SU-DHL-6 (cell line): ENCODE measurements around the gene CDK16.
A peak's percentile ranks its signal among the peaks of the same experiment; 100 is the strongest.

Experiments used
- H2AFZ ChIP-seq: fragments of 200-600 bp; sonication (generic); 2 replicates; pipeline ENCODE4 v1.6.1; 2014; ENCODE audit warnings: low read depth, mild to moderate bottlenecking, moderate library complexity, mixed read lengths, antibody characterized with exemption, low read length; ENCODE audit not compliant: severe bottlenecking
- H3F3A ChIP-seq: fragments of 200-600 bp; shearing (Covaris generic); 2 replicates; pipeline ENCODE4 v1.6.0; 2016; ENCODE audit warnings: antibody characterized with exemption, mild to moderate bottlenecking; ENCODE audit not compliant: insufficient read depth
- H3K27ac ChIP-seq: fragments of 200-600 bp; sonication (generic); 2 replicates; pipeline ENCODE4 v1.5.1; 2016; ENCODE audit warnings: low read depth, mild to moderate bottlenecking, low read length, moderate library complexity, mixed read lengths
- H3K27me3 ChIP-seq: fragments of 200-600 bp; sonication (generic), shearing (Covaris generic); 2 replicates; pipeline ENCODE4 v1.6.0; 2014; ENCODE audit warnings: mild to moderate bottlenecking, low read length
- H3K36me3 ChIP-seq: fragments of 200-600 bp; sonication (generic); 2 replicates; pipeline ENCODE4 v1.6.1; 2014; ENCODE audit warnings: mild to moderate bottlenecking, low read length, mixed read lengths
- H3K4me2 ChIP-seq: fragments of 300-600, 200-600 bp; shearing (Covaris generic), sonication (generic); 2 replicates; pipeline ENCODE4 v1.6.0; 2014; ENCODE audit warnings: low read length, low read depth, mild to moderate bottlenecking; ENCODE audit not compliant: poor library complexity, severe bottlenecking
- H3K4me3 ChIP-seq: fragments of 200-600 bp; sonication (generic); 2 replicates; pipeline ENCODE4 v1.5.1; 2014; ENCODE audit warnings: antibody characterized with exemption, low read length, mild to moderate bottlenecking, mixed read lengths; ENCODE audit not compliant: insufficient read depth, poor library complexity, severe bottlenecking
- H3K79me2 ChIP-seq: fragments of 200-600 bp; sonication (generic); 2 replicates; pipeline ENCODE4 v1.6.1; 2014; ENCODE audit warnings: mild to moderate bottlenecking, low read length, moderate library complexity; ENCODE audit not compliant: insufficient read depth
- H3K9ac ChIP-seq: fragments of 200-600 bp; sonication (generic); 2 replicates; pipeline ENCODE4 v1.7.0; 2014; ENCODE audit warnings: mild to moderate bottlenecking, low read length
- H3K9me2 ChIP-seq: fragments of 200-600 bp; sonication (generic); replicated peaks from 2 replicates; pipeline ENCODE4 v1.6.1; 2014; ENCODE audit warnings: low read length; ENCODE audit not compliant: insufficient read depth
- H3K9me3 ChIP-seq: fragments of 200-600 bp; sonication (generic); 2 replicates; pipeline ENCODE4 v1.6.1; 2014; ENCODE audit warnings: low read length, mixed read lengths; ENCODE audit not compliant: insufficient read depth
- H4K20me1 ChIP-seq: fragments of 200-600 bp; sonication (generic); 2 replicates; pipeline ENCODE4 v1.6.1; 2014; ENCODE audit warnings: low read depth, mild to moderate bottlenecking, antibody characterized with exemption, low read length, moderate library complexity, mixed read lengths
- EZH2phosphoT487 ChIP-seq: fragments of 200-600 bp; sonication (generic), shearing (Covaris generic); conservative IDR thresholded peaks from 2 replicates; pipeline ENCODE4 v1.6.1; 2018; ENCODE audit warnings: mild to moderate bottlenecking, antibody characterized with exemption, low read length, moderate library complexity, mixed read lengths
- TF ChIP-seq, protein P1 (sequence below): fragments of 200-600 bp; sonication (generic); IDR thresholded peaks from one replicate; pipeline ENCODE4 v1.5.1; 2017; ENCODE audit warnings: antibody characterized with exemption, mild to moderate bottlenecking, low read length, moderate library complexity; ENCODE audit not compliant: insufficient read depth, poor library complexity, severe bottlenecking

Gene CDK16

GRCh38 chrX:47216393-47216925, 2.0 kb upstream of the CDK16 start:
- Histone ChIP-seq H2AFZ (no peak overlapping the region), H3F3A (peaks cover 15% of the 10 kb centered on the region), H3K36me3 (no peaks in the 10 kb centered on the region), H3K9me2 (no peaks in the 10 kb centered on the region), H3K79me2 (peaks cover 29% of the 10 kb centered on the region), H3K27ac (peak overlapping the region; percentile 58; the same call in 1 of the 2 replicates), H4K20me1 (peaks cover 5% of the 10 kb centered on the region; the same call in 1 of the 2 replicates), H3K27me3 (no peaks in the 10 kb centered on the region), H3K9me3 (no peaks in the 10 kb centered on the region), H3K4me2 (no peak overlapping the region), H3K4me3 (no peak overlapping the region), H3K9ac (no peak overlapping the region)
- TF ChIP-seq, protein P1, sequence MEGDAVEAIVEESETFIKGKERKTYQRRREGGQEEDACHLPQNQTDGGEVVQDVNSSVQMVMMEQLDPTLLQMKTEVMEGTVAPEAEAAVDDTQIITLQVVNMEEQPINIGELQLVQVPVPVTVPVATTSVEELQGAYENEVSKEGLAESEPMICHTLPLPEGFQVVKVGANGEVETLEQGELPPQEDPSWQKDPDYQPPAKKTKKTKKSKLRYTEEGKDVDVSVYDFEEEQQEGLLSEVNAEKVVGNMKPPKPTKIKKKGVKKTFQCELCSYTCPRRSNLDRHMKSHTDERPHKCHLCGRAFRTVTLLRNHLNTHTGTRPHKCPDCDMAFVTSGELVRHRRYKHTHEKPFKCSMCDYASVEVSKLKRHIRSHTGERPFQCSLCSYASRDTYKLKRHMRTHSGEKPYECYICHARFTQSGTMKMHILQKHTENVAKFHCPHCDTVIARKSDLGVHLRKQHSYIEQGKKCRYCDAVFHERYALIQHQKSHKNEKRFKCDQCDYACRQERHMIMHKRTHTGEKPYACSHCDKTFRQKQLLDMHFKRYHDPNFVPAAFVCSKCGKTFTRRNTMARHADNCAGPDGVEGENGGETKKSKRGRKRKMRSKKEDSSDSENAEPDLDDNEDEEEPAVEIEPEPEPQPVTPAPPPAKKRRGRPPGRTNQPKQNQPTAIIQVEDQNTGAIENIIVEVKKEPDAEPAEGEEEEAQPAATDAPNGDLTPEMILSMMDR: no peak
- no peak for TF ChIP-seq EZH2phosphoT487

DNA sequence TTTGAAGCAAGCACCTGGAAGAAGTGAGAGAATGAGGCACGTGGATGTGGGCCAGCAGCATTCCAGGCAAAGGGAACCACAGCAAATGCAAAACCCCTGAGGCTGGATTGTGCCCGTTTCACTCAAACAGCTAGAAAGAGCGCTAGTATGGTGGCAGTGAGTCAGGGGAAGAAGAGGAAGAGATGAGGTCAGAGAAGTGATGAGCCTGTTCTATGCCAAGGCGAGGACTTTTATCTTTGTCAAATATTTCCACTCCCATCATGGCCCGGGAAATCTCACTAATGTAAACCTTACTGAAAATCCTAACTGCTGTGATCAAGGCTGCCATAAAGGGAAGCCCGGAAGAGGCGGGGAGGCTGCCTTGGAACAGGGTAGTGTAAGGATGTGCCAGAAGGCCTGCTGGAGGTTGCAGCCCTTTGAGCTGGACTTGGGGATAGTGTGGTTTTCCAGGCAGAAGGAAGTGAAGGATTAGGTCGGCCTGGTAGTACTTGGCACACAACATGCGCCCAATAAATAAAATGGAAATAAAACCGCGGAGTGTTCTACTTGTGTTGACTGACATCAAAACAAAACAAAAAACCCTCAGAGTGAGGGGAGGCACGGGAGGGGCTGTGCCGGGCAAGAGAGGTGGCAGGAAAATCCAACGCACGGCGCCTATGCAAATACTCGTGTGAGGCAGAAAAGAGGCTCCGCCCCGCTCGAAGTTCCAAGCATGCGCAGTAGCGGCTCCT, 1.2 kb upstream of the CDK16 start:
- peak overlapping the region; percentile 60 for H3K4me2 ChIP-seq
- no peaks in the 10 kb centered on the region for H3K27me3 ChIP-seq
- peak overlapping the region; percentile 41 for H3K4me3 ChIP-seq
- H3K36me3 ChIP-seq: no peaks in the 10 kb centered on the region
- peak overlapping the region; percentile 30; the same call in 1 of the 2 replicates for H3K9ac ChIP-seq
- TF ChIP-seq, protein P1: no peak
- TF ChIP-seq EZH2phosphoT487: no peak
- H3K79me2 ChIP-seq: peaks cover 37% of the 10 kb centered on the region
- peaks cover 5% of the 10 kb centered on the region; the same call in 1 of the 2 replicates for H4K20me1 ChIP-seq
- no peaks in the 10 kb centered on the region for H3K9me2 ChIP-seq
- H3F3A ChIP-seq: peaks cover 15% of the 10 kb centered on the region
- H3K27ac ChIP-seq: peak overlapping the region; percentile 58
- H2AFZ ChIP-seq: no peak overlapping the region
- no peaks in the 10 kb centered on the region for H3K9me3 ChIP-seq

DNA sequence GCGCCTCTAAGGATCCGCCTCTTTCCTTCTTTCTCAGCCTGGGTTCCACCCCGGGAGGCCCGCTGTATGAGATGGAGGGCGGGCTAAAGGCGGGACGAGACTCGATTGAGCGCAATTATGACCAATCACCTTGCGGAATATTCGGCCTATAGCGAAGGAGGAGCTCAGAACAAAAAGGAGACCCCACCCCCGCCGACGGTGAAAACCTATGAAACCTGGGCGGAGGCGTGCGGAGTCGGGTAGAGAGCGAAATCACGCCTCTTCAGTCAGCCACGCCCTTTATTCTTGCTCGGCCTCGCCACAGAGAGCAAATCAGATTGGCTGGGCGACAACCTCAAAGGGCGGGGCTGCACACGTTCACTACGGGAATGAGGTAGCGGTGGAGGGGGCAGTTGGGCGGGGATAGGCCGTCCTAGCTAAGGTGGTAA, 615 bp upstream of the CDK16 start:
- H3K9ac ChIP-seq: peak overlapping the region; percentile 97
- H4K20me1 ChIP-seq: peaks cover 5% of the 10 kb centered on the region; the same call in 1 of the 2 replicates
- H3K9me2 ChIP-seq: no peaks in the 10 kb centered on the region
- no peaks in the 10 kb centered on the region for H3K36me3 ChIP-seq
- no peak for TF ChIP-seq EZH2phosphoT487
- TF ChIP-seq, protein P1: no peak
- peaks cover 38% of the 10 kb centered on the region for H3K79me2 ChIP-seq
- peak overlapping the region; percentile 46 for H2AFZ ChIP-seq
- H3K4me2 ChIP-seq: peak overlapping the region; percentile 48
- no peaks in the 10 kb centered on the region for H3K27me3 ChIP-seq
- H3K4me3 ChIP-seq: peak overlapping the region; percentile 69
- H3F3A ChIP-seq: peaks cover 15% of the 10 kb centered on the region
- H3K27ac ChIP-seq: peak overlapping the region; percentile 87
- H3K9me3 ChIP-seq: no peaks in the 10 kb centered on the region
